Motor neuron (in vitro differentiated cells): ENCODE results near the gene TJP2. TPM values are rescaled to one million over a fixed set of nuclear protein-coding genes. Genes with fewer than 3 reads are reported as not detected.

Source experiments
- ATAC-seq, 8 experiments: fragments of 200-7000 bp; cut with Tn5 transposase; replicated peaks in 6 of 8; 2 replicates each; pipeline ENCODE4 v1.8.0; 2021; ENCODE audit warnings: mild to moderate bottlenecking in 8 of 8, moderate library complexity in 8 of 8
- H3K27ac ChIP-seq, 2 donors: fragments of 250-450 bp; sonication (Bioruptor Pico); 2 replicates each; pipeline ENCODE4 v1.9.0; 2021; ENCODE audit warnings: antibody characterized with exemption in 2 of 2, mild to moderate bottlenecking in 2 of 2, moderate library complexity in 1 of 2
- H3K4me1 ChIP-seq, 2 donors: fragments of 250-450 bp; sonication (Bioruptor Pico); replicated peaks in 1 of 2; 2 replicates each; pipeline ENCODE4 v1.6.1; 2021; ENCODE audit warnings: antibody characterized with exemption in 2 of 2, mild to moderate bottlenecking in 2 of 2, moderate library complexity in 1 of 2
- H3K4me3 ChIP-seq, 5 donors: fragments of 250-450 bp; sonication (Bioruptor Pico); 2 replicates each; pipeline ENCODE4 v1.9.0; 2021; ENCODE audit warnings: antibody characterized with exemption in 5 of 5, mild to moderate bottlenecking in 5 of 5, moderate library complexity in 4 of 5
- WGBS, 10 experiments: fragments of 450-650 bp; shearing (Covaris generic); methylation state at CpG; one replicate each; pipeline ENCODE4 v1.0.0; 2022; 5-methylcytosine and 5-hydroxymethylcytosine counted together
- in situ Hi-C, 9 experiments: fragments of 400-800 bp; cut with MboI; loops; one replicate each; pipeline ENCODE4 v1.15.0; 2021; ENCODE audit warnings: low sequenced_read_pairs in 9 of 9, low pct_unique_long_range_greater_than_20kb in 2 of 9; ENCODE audit not compliant: unreplicated experiment in 9 of 9
- total RNA-seq, 8 experiments: library from RNA; unstranded; fragments of 300-600 nt; gene quantifications; 2 replicates each; pipeline versions ENCODE4 v1.2.3 to v1.2.4, GENCODE V29; 2022

The TJP2 gene
- total RNA-seq, 8 experiments from 2014 or later, result 1.8 to 73.0 (median 15.9) TPM

DNA sequence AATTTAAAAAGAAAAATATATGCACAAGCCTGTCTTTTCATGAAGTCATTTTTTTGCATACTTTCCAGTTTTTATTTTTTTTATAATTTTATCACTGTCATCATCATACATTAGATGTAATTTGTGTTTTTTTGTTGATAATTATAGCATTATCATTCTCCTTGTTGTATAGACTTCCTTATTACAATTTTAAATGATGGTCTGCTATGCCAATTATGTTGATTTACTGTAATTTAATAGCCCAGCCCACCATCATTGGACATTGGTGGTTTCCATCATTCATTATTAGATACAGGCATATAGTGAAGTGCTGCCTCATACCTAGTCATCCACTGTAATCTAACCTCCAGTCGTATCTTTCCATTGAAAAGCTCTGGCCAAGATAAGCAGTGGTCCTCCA is 3.8 kb upstream of the TJP2 start:
- Histone ChIP-seq H3K4me3 (no peak overlapping the region), H3K4me1 (peaks cover 4 to 6% of the 10 kb centered on the region in 2 donors), H3K27ac (no peak overlapping the region)
- WGBS, 10 experiments, result 22 to 100% (median 100%) methylated on average over 1 of the region's 1 CpG; no CpG with 5 or more reads in 1 of the 10 experiments
- in situ Hi-C loops, result no loop called here
- no peak for ATAC-seq

DNA sequence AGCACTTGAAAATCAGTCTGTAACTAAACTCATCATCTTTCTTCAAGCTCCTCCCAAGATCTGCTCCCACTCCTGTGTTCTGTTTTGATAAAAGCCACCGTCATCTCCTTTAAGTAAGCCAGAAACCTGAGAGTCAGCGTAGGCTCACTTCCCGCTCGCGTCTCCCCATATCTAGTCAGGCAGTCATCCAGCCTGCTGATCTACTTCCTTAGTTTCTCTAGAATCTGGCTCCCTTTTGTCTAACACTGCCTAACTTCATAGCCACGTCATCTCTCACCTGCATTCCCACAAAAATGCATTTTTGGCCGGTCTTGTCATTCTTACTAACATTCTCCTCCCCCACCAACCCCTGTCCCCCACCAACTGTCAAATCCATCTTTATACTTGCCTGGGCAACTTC is 3.0 kb upstream of the TJP2 start:
- Histone ChIP-seq H3K4me1 (peaks cover 5 to 9% of the 10 kb centered on the region in 2 donors), H3K4me3 (no peak overlapping the region), H3K27ac (no peak overlapping the region)
- in situ Hi-C loops, result no loop called here
- 77 to 98% (median 90%) methylated on average over 2 to 7 of the region's 7 CpGs; no CpG with 5 or more reads in 2 of the 10 experiments for WGBS, 10 experiments
- no peak for ATAC-seq

DNA sequence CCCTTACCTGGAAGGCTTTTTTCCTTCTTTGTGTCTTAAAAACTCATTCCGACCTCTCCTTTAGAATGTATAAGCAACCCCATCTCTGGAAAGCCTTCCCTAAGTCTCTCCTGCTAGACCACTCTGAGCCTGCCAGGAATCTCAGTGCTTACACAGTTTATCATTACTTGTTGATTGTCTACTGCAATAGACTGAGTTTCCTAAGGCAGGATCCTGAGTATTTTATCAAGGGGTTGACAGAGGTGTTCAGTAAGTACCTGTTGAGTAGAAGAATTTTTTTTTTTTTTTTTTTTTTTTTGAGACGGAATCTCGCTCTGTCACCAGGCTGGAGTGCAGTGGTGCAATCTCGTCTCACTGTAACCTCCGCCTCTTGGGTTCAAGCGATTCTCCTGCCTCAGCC is 2.6 kb upstream of the TJP2 start:
- in situ Hi-C loops, result no loop called here
- ATAC-seq, result no peak
- peaks cover 5 to 9% of the 10 kb centered on the region in 2 donors for H3K4me1 ChIP-seq
- H3K4me3 ChIP-seq, result no peak overlapping the region
- no peak overlapping the region for H3K27ac ChIP-seq
- WGBS, 10 experiments, result 83 to 100% (median 98%) methylated on average over 1 to 6 of the region's 6 CpGs

DNA sequence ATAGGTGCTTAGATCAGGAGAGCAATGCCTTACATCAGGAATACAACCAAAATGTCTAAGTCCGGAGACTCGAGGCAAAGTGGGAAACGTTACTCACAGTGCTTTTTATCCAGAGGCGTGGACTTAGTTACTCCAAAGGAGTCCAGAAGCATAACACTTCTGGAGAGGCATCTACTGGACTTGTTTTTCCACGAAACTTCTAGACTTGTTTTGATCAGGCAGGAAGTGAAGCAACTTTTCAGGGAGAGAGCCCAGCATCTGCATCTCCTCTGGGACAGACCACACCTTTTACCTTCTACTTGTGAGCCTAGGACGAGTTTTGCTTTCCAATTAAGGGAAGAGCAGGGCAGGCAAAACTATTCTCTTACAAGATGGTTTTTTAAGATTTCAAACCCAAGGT is 1.2 kb upstream of the TJP2 start:
- ATAC-seq, result no peak
- Histone ChIP-seq H3K4me3 (no peak overlapping the region), H3K4me1 (peaks cover 5 to 9% of the 10 kb centered on the region in 2 donors), H3K27ac (no peak overlapping the region)
- 33 to 100% (median 70%) methylated on average over 1 to 6 of the region's 6 CpGs; no CpG with 5 or more reads in 1 of the 10 experiments for WGBS, 10 experiments
- in situ Hi-C loops, result no loop called here

DNA sequence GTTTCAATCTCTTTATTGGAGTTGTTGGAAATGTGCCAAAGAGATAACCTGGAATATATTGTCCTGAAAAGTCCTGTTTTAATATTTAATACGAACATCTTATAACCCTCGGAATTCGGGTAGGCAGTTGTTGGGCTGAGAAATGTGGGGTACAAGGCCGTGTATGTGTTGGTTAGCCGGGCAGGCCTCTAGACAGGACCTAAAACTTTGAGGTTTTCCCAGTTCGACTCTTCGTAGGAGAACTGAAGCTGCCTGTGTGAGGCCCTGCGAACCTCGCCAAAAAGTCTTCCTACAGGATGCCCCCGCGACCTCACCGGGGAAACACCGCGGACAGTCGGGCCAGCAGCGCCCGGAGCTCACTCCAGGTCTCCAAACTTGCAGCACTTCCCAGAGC is 583 bp upstream of the TJP2 start:
- peaks cover 5 to 9% of the 10 kb centered on the region in 2 donors for H3K4me1 ChIP-seq
- in situ Hi-C loops, result no loop called here
- no peak for ATAC-seq
- WGBS, 10 experiments, result 0 to 17% (median 6%) methylated on average over 2 to 10 of the region's 17 CpGs; no CpG with 5 or more reads in 3 of the 10 experiments
- H3K27ac ChIP-seq, result no peak overlapping the region
- H3K4me3 ChIP-seq, result peak overlapping the region; percentile 46 to 72 (median 54)

GRCh38 chr9:69174616-69175463 is 763 bp downstream of the TJP2 start:
- H3K4me3 ChIP-seq, result peak overlapping the region; percentile 46 to 72 (median 54)
- in situ Hi-C loops, result loop anchor here in 4 of 9 experiments (25.0 kb wide), 2 partner anchors 88 to 113 kb away; no protein-coding TSS in a partner anchor
- H3K27ac ChIP-seq, result no peak overlapping the region
- WGBS, 10 experiments, result 0 to 12% (median 2%) methylated on average over 1 to 17 of the region's 21 CpGs; no CpG with 5 or more reads in 1 of the 10 experiments
- ATAC-seq, result peak; percentile 32 to 71 (median 50)
- peaks cover 5 to 9% of the 10 kb centered on the region in 2 donors for H3K4me1 ChIP-seq

DNA sequence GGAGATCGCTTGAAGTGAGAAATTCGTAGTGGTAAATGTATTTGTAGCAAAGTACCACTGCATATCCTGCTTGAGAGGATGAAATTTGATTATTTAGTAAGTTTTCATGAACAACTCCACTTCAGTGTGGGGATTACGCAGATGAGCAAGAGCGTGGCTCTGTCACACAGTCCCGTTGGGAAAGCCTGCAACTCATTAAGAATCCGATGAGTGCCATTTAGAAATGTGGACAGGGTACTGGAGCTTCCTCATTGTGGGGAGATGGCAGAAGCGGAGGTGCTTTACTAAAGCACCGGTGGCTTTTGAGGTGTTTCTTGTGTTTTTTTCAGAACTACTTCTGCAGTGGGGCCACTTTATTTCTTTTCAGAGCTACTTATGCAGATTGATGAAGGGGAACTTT is 1.4 kb downstream of the TJP2 start:
- ATAC-seq, result peak in 3 of 8 experiments; percentile 3 to 6 (median 4)
- in situ Hi-C loops, result loop anchor here in 4 of 9 experiments (25.0 kb wide), 2 partner anchors 88 to 113 kb away; no protein-coding TSS in a partner anchor
- Histone ChIP-seq H3K4me3 (peak overlapping the region in 1 of 5 donors; percentile 0), H3K4me1 (peaks cover 5 to 9% of the 10 kb centered on the region in 2 donors), H3K27ac (no peak overlapping the region)
- WGBS, 10 experiments, result 0 to 70% (median 20%) methylated on average over 1 to 8 of the region's 8 CpGs; no CpG with 5 or more reads in 1 of the 10 experiments

GRCh38 chr9:69176471-69177171 is 2.5 kb downstream of the TJP2 start:
- H3K4me3 ChIP-seq, result no peak overlapping the region
- 0 to 93% (median 75%) methylated on average over 1 to 6 of the region's 9 CpGs; no CpG with 5 or more reads in 1 of the 10 experiments for WGBS, 10 experiments
- ATAC-seq, result peak in 3 of 8 experiments; percentile 2 to 11 (median 5)
- in situ Hi-C loops, result loop anchor here in 4 of 9 experiments (25.0 kb wide), 2 partner anchors 89 to 114 kb away; no protein-coding TSS in a partner anchor
- no peak overlapping the region for H3K27ac ChIP-seq
- peaks cover 5 to 9% of the 10 kb centered on the region in 2 donors for H3K4me1 ChIP-seq

- 57 to 100% (median 97%) methylated on average over 1 to 3 of the region's 3 CpGs; no CpG with 5 or more reads in 1 of the 10 experiments for WGBS, 10 experiments
- in situ Hi-C loops, result loop anchor here in 4 of 9 experiments (25.0 kb wide), 2 partner anchors 91 to 116 kb away; no protein-coding TSS in a partner anchor
- Histone ChIP-seq H3K27ac (no peak overlapping the region), H3K4me1 (peaks cover 5 to 7% of the 10 kb centered on the region in 2 donors), H3K4me3 (no peak overlapping the region)
- no peak for ATAC-seq
These were observed 4.5 kb downstream of the TJP2 start for GRCh38 chr9:69178583-69179011.

DNA sequence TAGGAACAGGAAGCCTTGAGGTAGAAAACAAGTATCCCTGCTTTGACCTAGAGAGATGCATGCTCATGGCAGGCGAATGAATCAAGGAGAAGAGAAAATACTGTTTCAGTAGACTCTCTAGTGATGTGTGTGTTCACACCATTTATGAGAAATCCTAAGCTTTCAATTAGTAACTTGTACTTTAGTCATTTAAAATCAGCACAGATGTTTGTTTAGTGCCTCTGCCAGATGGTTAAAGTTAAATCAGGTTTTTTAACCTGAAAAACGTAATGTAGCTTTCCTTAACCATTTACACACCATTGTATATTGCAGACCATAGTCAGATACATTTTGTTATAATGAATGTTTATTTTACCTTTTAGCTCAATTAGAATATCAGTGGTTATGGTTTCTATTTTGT is 5.0 kb downstream of the TJP2 start:
- in situ Hi-C loops, result loop anchor here in 4 of 9 experiments (25.0 kb wide), 2 partner anchors 92 to 117 kb away; no protein-coding TSS in a partner anchor
- ATAC-seq, result no peak
- H3K4me3 ChIP-seq, result no peak overlapping the region
- H3K27ac ChIP-seq, result no peak overlapping the region
- WGBS, 10 experiments, result 37 to 100% (median 87%) methylated on average over 1 to 2 of the region's 2 CpGs; no CpG with 5 or more reads in 2 of the 10 experiments
- peaks cover 5 to 7% of the 10 kb centered on the region in 2 donors for H3K4me1 ChIP-seq

GRCh38 chr9:69180200-69180599 is 6.1 kb downstream of the TJP2 start:
- WGBS, 10 experiments, result 67 to 100% (median 96%) methylated on average over 1 to 3 of the region's 3 CpGs
- H3K4me3 ChIP-seq, result no peak overlapping the region
- H3K27ac ChIP-seq, result no peak overlapping the region
- peaks cover 1 to 3% of the 10 kb centered on the region in 2 donors for H3K4me1 ChIP-seq
- no peak for ATAC-seq
- in situ Hi-C loops, result loop anchor here in 4 of 9 experiments (25.0 kb wide), 2 partner anchors 93 to 118 kb away; no protein-coding TSS in a partner anchor

DNA sequence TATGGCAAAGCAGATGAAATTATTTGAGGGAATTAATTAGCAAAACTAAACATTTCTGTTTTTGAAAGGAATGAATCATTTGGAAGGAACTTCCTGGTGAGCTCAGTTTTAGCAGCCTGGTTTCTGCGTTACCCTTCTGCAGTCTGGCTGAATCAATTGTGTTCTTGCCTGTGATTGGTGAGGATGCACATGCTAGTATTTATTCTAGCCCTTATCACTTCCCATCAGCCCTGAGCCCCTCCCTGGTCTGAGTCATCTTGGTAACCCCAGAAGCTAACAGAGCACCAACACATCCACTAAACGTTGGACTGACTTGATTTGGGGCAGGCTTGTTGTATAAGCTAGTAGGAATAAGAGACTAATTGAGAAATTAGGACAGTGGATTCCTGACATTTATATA is 6.6 kb downstream of the TJP2 start:
- WGBS, 10 experiments, result 0 to 80% (median 42%) methylated on average over 1 to 2 of the region's 2 CpGs; no CpG with 5 or more reads in 2 of the 10 experiments
- ATAC-seq, result peak; percentile 53 to 94 (median 79)
- Histone ChIP-seq H3K4me1 (no peaks in the 10 kb centered on the region), H3K27ac (no peak overlapping the region), H3K4me3 (no peak overlapping the region)
- in situ Hi-C loops, result loop anchor here in 4 of 9 experiments (25.0 kb wide), 2 partner anchors 93 to 118 kb away; no protein-coding TSS in a partner anchor
